Measurements from ENCODE around the gene KIF26B. TPM values are rescaled to one million over a fixed set of nuclear protein-coding genes. Genes with fewer than 3 reads are reported as not detected.

Gene KIF26B
- total RNA-seq, 1 donor from 2014 or later: 3.4 TPM

DNA sequence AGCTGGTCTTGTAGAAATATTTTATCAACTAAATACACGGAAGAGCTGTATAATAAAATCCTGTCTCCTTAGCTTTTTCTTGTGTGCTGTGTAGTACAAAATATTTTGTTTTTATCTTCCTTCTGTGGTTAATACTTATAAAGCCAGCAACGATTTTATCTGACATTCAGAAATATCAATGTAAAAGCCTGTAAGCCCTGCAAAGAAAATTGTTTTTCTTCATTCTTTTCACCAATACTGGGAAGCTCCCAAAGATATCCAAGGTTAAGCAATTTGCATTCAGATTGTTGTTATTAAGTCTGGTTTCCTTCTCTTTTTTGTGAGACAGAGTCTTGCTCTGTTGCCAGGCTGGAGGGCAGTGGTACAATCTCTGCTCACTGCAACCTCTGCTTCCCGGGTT is 38.0 kb upstream of the KIF26B start:
- DNase-seq (ENCODE audit: low spot score): no peak
- TF ChIP-seq, protein P1, sequence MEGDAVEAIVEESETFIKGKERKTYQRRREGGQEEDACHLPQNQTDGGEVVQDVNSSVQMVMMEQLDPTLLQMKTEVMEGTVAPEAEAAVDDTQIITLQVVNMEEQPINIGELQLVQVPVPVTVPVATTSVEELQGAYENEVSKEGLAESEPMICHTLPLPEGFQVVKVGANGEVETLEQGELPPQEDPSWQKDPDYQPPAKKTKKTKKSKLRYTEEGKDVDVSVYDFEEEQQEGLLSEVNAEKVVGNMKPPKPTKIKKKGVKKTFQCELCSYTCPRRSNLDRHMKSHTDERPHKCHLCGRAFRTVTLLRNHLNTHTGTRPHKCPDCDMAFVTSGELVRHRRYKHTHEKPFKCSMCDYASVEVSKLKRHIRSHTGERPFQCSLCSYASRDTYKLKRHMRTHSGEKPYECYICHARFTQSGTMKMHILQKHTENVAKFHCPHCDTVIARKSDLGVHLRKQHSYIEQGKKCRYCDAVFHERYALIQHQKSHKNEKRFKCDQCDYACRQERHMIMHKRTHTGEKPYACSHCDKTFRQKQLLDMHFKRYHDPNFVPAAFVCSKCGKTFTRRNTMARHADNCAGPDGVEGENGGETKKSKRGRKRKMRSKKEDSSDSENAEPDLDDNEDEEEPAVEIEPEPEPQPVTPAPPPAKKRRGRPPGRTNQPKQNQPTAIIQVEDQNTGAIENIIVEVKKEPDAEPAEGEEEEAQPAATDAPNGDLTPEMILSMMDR (IDR thresholded peaks at IDR 0.05; ENCODE audit: unreplicated experiment): no peak
- no peak overlapping the region for H3K27ac Mint-ChIP-seq (ENCODE audit: unreplicated experiment)
- peaks cover 10% of the 10 kb centered on the region for H3K4me1 Mint-ChIP-seq (ENCODE audit: unreplicated experiment)
- H3K9me3 Mint-ChIP-seq (ENCODE audit: unreplicated experiment): no peaks in the 10 kb centered on the region
- H3K27me3 Mint-ChIP-seq (ENCODE audit: unreplicated experiment): no peaks in the 10 kb centered on the region
- H3K4me3 Mint-ChIP-seq (ENCODE audit: unreplicated experiment): no peak overlapping the region
- H3K36me3 Mint-ChIP-seq (ENCODE audit: low read depth, unreplicated experiment): no peaks in the 10 kb centered on the region

DNA sequence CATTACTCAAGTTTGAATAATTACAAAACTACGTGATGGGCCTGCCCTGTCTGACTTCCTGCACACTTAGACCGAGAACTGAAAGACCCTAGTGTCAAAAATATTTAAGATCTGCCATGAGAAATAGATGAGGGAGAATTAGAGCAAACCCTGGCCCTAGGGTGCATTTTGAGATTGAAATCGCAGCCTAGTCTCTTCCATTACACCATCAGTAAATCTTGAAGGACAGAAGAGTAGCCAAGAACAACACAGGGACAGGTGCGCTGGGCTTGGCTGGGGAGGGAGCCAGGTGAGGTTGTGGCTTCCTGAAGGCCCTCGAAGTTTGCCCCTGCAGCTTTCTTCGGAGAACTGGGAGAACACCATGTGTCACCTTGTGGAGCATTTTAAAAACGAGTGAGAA is 36.7 kb upstream of the KIF26B start:
- no peak overlapping the region for H3K27ac Mint-ChIP-seq (ENCODE audit: unreplicated experiment)
- H3K9me3 Mint-ChIP-seq (ENCODE audit: unreplicated experiment): no peaks in the 10 kb centered on the region
- H3K36me3 Mint-ChIP-seq (ENCODE audit: low read depth, unreplicated experiment): no peaks in the 10 kb centered on the region
- TF ChIP-seq, protein P1 (IDR thresholded peaks at IDR 0.05; ENCODE audit: unreplicated experiment): no peak
- peaks cover 9% of the 10 kb centered on the region for H3K4me1 Mint-ChIP-seq (ENCODE audit: unreplicated experiment)
- DNase-seq (ENCODE audit: low spot score): no peak
- H3K27me3 Mint-ChIP-seq (ENCODE audit: unreplicated experiment): no peaks in the 10 kb centered on the region
- no peak overlapping the region for H3K4me3 Mint-ChIP-seq (ENCODE audit: unreplicated experiment)

- peaks cover 3% of the 10 kb centered on the region for H3K4me1 Mint-ChIP-seq (ENCODE audit: unreplicated experiment)
- no peak overlapping the region for H3K4me3 Mint-ChIP-seq (ENCODE audit: unreplicated experiment)
- no peaks in the 10 kb centered on the region for H3K36me3 Mint-ChIP-seq (ENCODE audit: low read depth, unreplicated experiment)
- DNase-seq (ENCODE audit: low spot score): no peak
- no peaks in the 10 kb centered on the region for H3K27me3 Mint-ChIP-seq (ENCODE audit: unreplicated experiment)
- no peak overlapping the region for H3K27ac Mint-ChIP-seq (ENCODE audit: unreplicated experiment)
- TF ChIP-seq, protein P1 (IDR thresholded peaks at IDR 0.05; ENCODE audit: unreplicated experiment): no peak
- no peaks in the 10 kb centered on the region for H3K9me3 Mint-ChIP-seq (ENCODE audit: unreplicated experiment)
Observed at GRCh38 chr1:245118806-245119205, 36.0 kb upstream of the KIF26B start.

DNA sequence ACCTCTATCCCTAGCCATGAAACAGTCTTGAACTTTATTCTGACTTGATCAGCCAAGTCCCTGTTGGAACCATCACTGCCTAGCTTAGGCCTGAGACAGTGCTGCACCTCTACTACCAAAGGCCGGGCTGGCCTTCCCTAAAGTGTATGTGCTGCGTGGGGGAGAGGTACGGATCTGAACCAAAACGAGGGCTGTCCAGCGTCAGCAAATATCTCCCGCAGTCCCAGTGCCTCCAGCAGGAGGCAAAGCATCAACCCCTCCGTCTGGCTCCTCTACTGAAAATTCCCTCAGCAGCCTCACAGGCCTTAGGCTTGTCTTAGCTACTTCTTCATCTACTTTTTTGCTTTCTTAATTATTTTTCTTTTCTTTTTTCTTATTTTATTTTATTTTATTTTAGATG is 33.3 kb upstream of the KIF26B start:
- Mint-ChIP-seq H3K4me1 (ENCODE audit: unreplicated experiment) (no peaks in the 10 kb centered on the region), H3K9me3 (ENCODE audit: unreplicated experiment) (no peaks in the 10 kb centered on the region), H3K27me3 (ENCODE audit: unreplicated experiment) (no peaks in the 10 kb centered on the region), H3K36me3 (ENCODE audit: low read depth, unreplicated experiment) (peaks cover 15% of the 10 kb centered on the region), H3K4me3 (ENCODE audit: unreplicated experiment) (no peak overlapping the region), H3K27ac (ENCODE audit: unreplicated experiment) (no peak overlapping the region)
- DNase-seq (ENCODE audit: low spot score): no peak
- TF ChIP-seq, protein P1 (IDR thresholded peaks at IDR 0.05; ENCODE audit: unreplicated experiment): no peak

DNA sequence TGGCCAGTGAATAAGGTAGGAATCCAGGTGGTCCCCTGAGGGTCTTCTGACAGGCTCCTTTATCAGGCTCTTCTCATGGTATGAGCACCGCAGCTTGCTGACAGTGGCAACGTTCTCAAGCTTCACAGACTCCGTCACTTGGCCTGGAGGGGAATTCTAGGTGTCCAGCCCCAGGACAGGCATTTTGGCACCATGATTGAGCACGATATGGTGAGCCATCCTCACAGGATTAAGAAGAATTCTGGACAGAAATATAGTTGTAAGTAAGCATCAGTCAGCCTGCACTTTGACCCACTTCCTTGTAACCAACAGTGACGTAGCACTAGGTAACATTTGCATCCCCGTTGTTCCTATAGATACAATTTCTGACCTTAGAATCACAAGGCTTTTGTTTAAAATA is 30.5 kb upstream of the KIF26B start:
- DNase-seq (ENCODE audit: low spot score): no peak
- Mint-ChIP-seq H3K9me3 (ENCODE audit: unreplicated experiment) (no peaks in the 10 kb centered on the region), H3K27me3 (ENCODE audit: unreplicated experiment) (no peaks in the 10 kb centered on the region), H3K4me3 (ENCODE audit: unreplicated experiment) (no peak overlapping the region), H3K4me1 (ENCODE audit: unreplicated experiment) (peaks cover 10% of the 10 kb centered on the region), H3K27ac (ENCODE audit: unreplicated experiment) (no peak overlapping the region), H3K36me3 (ENCODE audit: low read depth, unreplicated experiment) (peaks cover 15% of the 10 kb centered on the region)
- TF ChIP-seq, protein P1 (IDR thresholded peaks at IDR 0.05; ENCODE audit: unreplicated experiment): no peak
